Measurements from ENCODE around the gene S1PR4. TPM values are rescaled to one million over a fixed set of nuclear protein-coding genes. Genes with fewer than 3 reads are reported as not detected.

The S1PR4 gene
- total RNA-seq, 4 donors from 2014 or later: 0.66 to 4.7 (median 2.4) TPM

- 3 to 4% methylated on average over 36 to 39 of the region's 94 CpGs for whole genome bisulfite sequencing, 2 donors
- Histone ChIP-seq H3K9me3 (no peaks in the 10 kb centered on the region), H3K27me3 (peaks cover 3 to 79% of the 10 kb centered on the region in 2 donors), H3K4me1 (peaks cover 0 to 13% (median 0%) of the 10 kb centered on the region in 4 donors), H3K4me3 (peak within 1 kb of the TSS in 1 of 4 donors; percentile 34), H3K36me3 (no peaks in the 10 kb centered on the region), H3K27ac (no peak within 1 kb of the TSS)
- no peak for DNase-seq (ENCODE audit: low spot score in 2 of 2)
- TF ChIP-seq CTCF (IDR thresholded peaks at IDR 0.05): peak; percentile 38 to 89 (median 73)
- no peak for TF ChIP-seq EP300 (IDR thresholded peaks at IDR 0.05)
- TF ChIP-seq POLR2A (IDR thresholded peaks at IDR 0.05): no peak
Measured at GRCh38 chr19:3224346-3225168, 46.0 kb downstream of the S1PR4 start, which contains the start of gene CELF5. Gene CELF5 (plus strand): TSS chr19:3224661. CDS start chr19:3224740, 79 bp downstream.

- Histone ChIP-seq H3K27ac (no peak overlapping the region), H3K27me3 (peaks cover 3 to 84% of the 10 kb centered on the region in 2 donors), H3K4me1 (peaks cover 0 to 13% (median 0%) of the 10 kb centered on the region in 4 donors), H3K36me3 (no peaks in the 10 kb centered on the region), H3K9me3 (no peaks in the 10 kb centered on the region), H3K4me3 (no peak overlapping the region)
- no peak for DNase-seq (ENCODE audit: low spot score in 2 of 2)
- WGBS, 2 donors: 0% methylated on average over 7 of the region's 9 CpGs; no CpG with 5 or more reads in 1 of the 2 donors
- TF ChIP-seq POLR2A (IDR thresholded peaks at IDR 0.05) (no peak), CTCF (IDR thresholded peaks at IDR 0.05) (no peak), EP300 (IDR thresholded peaks at IDR 0.05) (no peak)
Measured at GRCh38 chr19:3225169-3225485, 46.6 kb downstream of the S1PR4 start.

GRCh38 chr19:3225677-3226093 lies 47.1 kb downstream of the S1PR4 start:
- TF ChIP-seq EP300 (IDR thresholded peaks at IDR 0.05) (no peak), POLR2A (IDR thresholded peaks at IDR 0.05) (no peak), CTCF (IDR thresholded peaks at IDR 0.05) (no peak)
- Histone ChIP-seq H3K4me3 (no peak overlapping the region), H3K4me1 (peaks cover 0 to 13% (median 0%) of the 10 kb centered on the region in 4 donors), H3K36me3 (no peaks in the 10 kb centered on the region), H3K9me3 (no peaks in the 10 kb centered on the region), H3K27me3 (peaks cover 3 to 89% of the 10 kb centered on the region in 2 donors), H3K27ac (no peak overlapping the region)
- WGBS, 2 donors: 20 to 41% methylated on average over 9 to 14 of the region's 16 CpGs
- no peak for DNase-seq (ENCODE audit: low spot score in 2 of 2)

- H3K27me3 ChIP-seq: peaks cover 3 to 87% of the 10 kb centered on the region in 2 donors
- H3K27ac ChIP-seq: no peak overlapping the region
- H3K4me3 ChIP-seq: no peak overlapping the region
- TF ChIP-seq POLR2A (IDR thresholded peaks at IDR 0.05): no peak
- no peak for TF ChIP-seq CTCF (IDR thresholded peaks at IDR 0.05)
- no peak for TF ChIP-seq EP300 (IDR thresholded peaks at IDR 0.05)
- H3K36me3 ChIP-seq: no peaks in the 10 kb centered on the region
- peaks cover 0 to 13% (median 0%) of the 10 kb centered on the region in 4 donors for H3K4me1 ChIP-seq
- DNase-seq (ENCODE audit: low spot score in 2 of 2): no peak
- H3K9me3 ChIP-seq: no peaks in the 10 kb centered on the region
- WGBS, 2 donors: 70% methylated on average over 10 to 11 of the region's 12 CpGs
Measured at GRCh38 chr19:3227054-3227626, 48.6 kb downstream of the S1PR4 start.

GRCh38 chr19:3229346-3229743 lies 50.8 kb downstream of the S1PR4 start:
- H3K27ac ChIP-seq: no peak overlapping the region
- peaks cover 0 to 77% of the 10 kb centered on the region in 2 donors for H3K27me3 ChIP-seq
- no peak for DNase-seq (ENCODE audit: low spot score in 2 of 2)
- no peak for TF ChIP-seq POLR2A (IDR thresholded peaks at IDR 0.05)
- no peak for TF ChIP-seq CTCF (IDR thresholded peaks at IDR 0.05)
- no peak for TF ChIP-seq EP300 (IDR thresholded peaks at IDR 0.05)
- no peaks in the 10 kb centered on the region for H3K9me3 ChIP-seq
- 50 to 61% methylated on average over 9 of the region's 9 CpGs for WGBS, 2 donors
- H3K4me1 ChIP-seq: peaks cover 0 to 9% (median 0%) of the 10 kb centered on the region in 4 donors
- H3K4me3 ChIP-seq: no peak overlapping the region
- no peaks in the 10 kb centered on the region for H3K36me3 ChIP-seq

All from tibial nerve (tissue), 4 donors.